Neural cell (in vitro differentiated cells): ENCODE measurements around the gene DNAJA1. TPM values are rescaled to one million over a fixed set of nuclear protein-coding genes. Genes with fewer than 3 reads are reported as not detected.

ENCODE experiments used
- H2AFZ ChIP-seq: fragments of 200-600, 300-800 bp; sonication (generic), shearing (Covaris generic); 2 replicates; pipeline ENCODE4 v1.6.0; 2014; ENCODE audit warnings: low read depth, mild to moderate bottlenecking, antibody characterized with exemption, low read length, moderate library complexity
- H3F3A ChIP-seq: fragments of 200-600 bp; shearing (Covaris generic); 2 replicates; pipeline ENCODE4 v1.6.1; 2016; ENCODE audit warnings: mild to moderate bottlenecking, moderate library complexity, mixed read lengths, antibody characterized with exemption, low read length; ENCODE audit not compliant: insufficient read depth, poor library complexity, severe bottlenecking
- H3K27ac ChIP-seq: fragments of 200-600, 300-800 bp; sonication (generic), shearing (Covaris generic); 2 replicates; pipeline ENCODE4 v1.5.1; 2014; ENCODE audit warnings: mild to moderate bottlenecking, low read length, moderate library complexity
- H3K27me3 ChIP-seq: fragments of 300-800, 200-600 bp; sonication (generic), shearing (Covaris generic); 2 replicates; pipeline ENCODE4 v1.6.0; 2014; ENCODE audit warnings: mild to moderate bottlenecking, low read depth, low read length, moderate library complexity; ENCODE audit not compliant: insufficient read depth
- H3K36me3 ChIP-seq: fragments of 300-800, 200-600 bp; sonication (generic), shearing (Covaris generic); 2 replicates; pipeline ENCODE4 v1.5.1; 2014; ENCODE audit warnings: mild to moderate bottlenecking, antibody characterized with exemption, low read length, moderate library complexity; ENCODE audit not compliant: insufficient read depth
- H3K4me2 ChIP-seq: fragments of 300-800, 200-600 bp; sonication (generic), shearing (Covaris generic); 2 replicates; pipeline ENCODE4 v1.6.0; 2014; ENCODE audit warnings: mild to moderate bottlenecking, low read length
- H3K4me3 ChIP-seq: fragments of 300-800, 200-600 bp; sonication (generic), shearing (Covaris generic); 2 replicates; pipeline ENCODE4 v1.5.1; 2014; ENCODE audit warnings: mild to moderate bottlenecking, low read length, moderate library complexity
- H3K79me2 ChIP-seq: fragments of 200-600 bp; shearing (Covaris generic); replicated peaks from 2 replicates; pipeline ENCODE4 v1.6.0; 2014; ENCODE audit warnings: mild to moderate bottlenecking, low read length, moderate library complexity; ENCODE audit not compliant: insufficient read depth
- H3K9ac ChIP-seq: fragments of 300-800, 200-600 bp; sonication (generic), shearing (Covaris generic); 2 replicates; pipeline ENCODE4 v1.6.1; 2016; ENCODE audit warnings: mild to moderate bottlenecking, low read length, mixed read lengths
- H3K9me2 ChIP-seq: fragments of 200-600 bp; shearing (Covaris generic); 2 replicates; pipeline ENCODE4 v1.6.1; 2016; ENCODE audit warnings: mild to moderate bottlenecking, low read length, mixed read lengths; ENCODE audit not compliant: insufficient read depth
- H3K9me3 ChIP-seq: fragments of 200-600, 300-800 bp; sonication (generic), shearing (Covaris generic); 2 replicates; pipeline ENCODE4 v1.6.1; 2016; ENCODE audit warnings: mild to moderate bottlenecking, mixed run types, low read length, moderate library complexity, mixed read lengths
- H4K20me1 ChIP-seq: fragments of 200-600 bp; shearing (Covaris generic); 2 replicates; pipeline ENCODE4 v1.6.1; 2016; ENCODE audit warnings: mild to moderate bottlenecking, mixed run types; ENCODE audit not compliant: insufficient read depth
- EP300 ChIP-seq: fragments of 450-650 bp; conservative IDR thresholded peaks from 2 replicates; pipeline ENCODE4 v1.6.1; 2014; ENCODE audit warnings: antibody characterized with exemption, mild to moderate bottlenecking, moderate library complexity; ENCODE audit not compliant: poor library complexity, severe bottlenecking
- EZH2 ChIP-seq: fragments of 200-600, 300-800 bp; shearing (Covaris generic), sonication (generic); IDR thresholded peaks from 2 replicates; pipeline ENCODE4 v1.6.1; 2014; ENCODE audit warnings: antibody characterized with exemption, low read length, borderline replicate concordance, mild to moderate bottlenecking; ENCODE audit not compliant: insufficient read depth, poor library complexity, severe bottlenecking
- MXI1 ChIP-seq: fragments of 450-650 bp; conservative IDR thresholded peaks from 2 replicates; pipeline ENCODE4 v1.6.1; 2014; ENCODE audit warnings: antibody characterized with exemption, mild to moderate bottlenecking; ENCODE audit not compliant: poor library complexity, severe bottlenecking
- POLR2AphosphoS5 ChIP-seq: IDR thresholded peaks from 2 replicates; pipeline ENCODE4 v1.6.1; 2012
- RAD21 ChIP-seq: fragments of 450-650 bp; conservative IDR thresholded peaks from 2 replicates; pipeline ENCODE4 v1.6.1; 2014; ENCODE audit warnings: antibody characterized with exemption, mild to moderate bottlenecking, moderate library complexity
- SMC3 ChIP-seq: fragments of 450-650 bp; conservative IDR thresholded peaks from 2 replicates; pipeline ENCODE4 v1.6.1; 2014; ENCODE audit warnings: antibody characterized with exemption, mild to moderate bottlenecking, moderate library complexity; ENCODE audit not compliant: poor library complexity
- TAF1 ChIP-seq: IDR thresholded peaks from 2 replicates; pipeline ENCODE4 v1.6.1; 2012; ENCODE audit warnings: low read depth
- polyA plus RNA-seq: library from polyadenylated mRNA; depleted of rRNA; stranded (reverse); fragments of >200 nt; gene quantifications from 2 replicates; pipeline ENCODE4 v1.2.3, GENCODE V29; 2014
- TF ChIP-seq, protein P1 (sequence below): fragments of 450-650 bp; IDR thresholded peaks from 2 replicates; pipeline ENCODE4 v1.5.1; 2014; ENCODE audit warnings: antibody characterized with exemption, mild to moderate bottlenecking, moderate library complexity; ENCODE audit not compliant: poor library complexity, severe bottlenecking
- TF ChIP-seq, protein P2 (sequence below): IDR thresholded peaks from 2 replicates; pipeline ENCODE4 v1.6.1; 2012; ENCODE audit warnings: borderline replicate concordance

DNAJA1 gene
- polyA plus RNA-seq, 1 donor from 2014 or later: 547 TPM

DNA sequence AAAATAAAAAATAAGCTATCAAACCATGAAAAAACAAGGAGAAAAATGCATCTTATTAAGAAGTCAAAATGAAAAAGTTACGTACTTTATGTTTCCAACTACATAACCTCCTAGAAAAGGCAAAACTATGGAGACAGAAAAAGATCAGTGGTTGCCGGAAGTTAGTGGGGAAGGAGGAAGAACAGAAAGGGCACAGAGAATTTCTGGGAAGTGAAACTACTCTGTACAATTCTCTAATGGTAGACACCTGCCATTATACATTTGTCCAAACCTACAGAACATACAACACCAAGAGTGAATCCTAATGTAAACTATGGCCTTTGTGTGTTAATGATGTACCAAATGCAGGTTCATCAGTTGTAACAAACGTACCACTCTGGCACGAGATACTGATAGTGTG lies 26.1 kb downstream of the DNAJA1 start:
- Histone ChIP-seq H3K4me2 (no peak overlapping the region), H3K27me3 (no peaks in the 10 kb centered on the region), H3K9ac (no peak overlapping the region), H3K79me2 (no peaks in the 10 kb centered on the region), H3K9me3 (no peaks in the 10 kb centered on the region), H3F3A (no peaks in the 10 kb centered on the region), H4K20me1 (no peaks in the 10 kb centered on the region), H3K9me2 (no peaks in the 10 kb centered on the region), H3K27ac (no peak overlapping the region), H3K4me3 (no peak overlapping the region), H2AFZ (no peak overlapping the region), H3K36me3 (peaks cover 13% of the 10 kb centered on the region)
- TF ChIP-seq MXI1 (no peak), SMC3 (no peak), EP300 (no peak), POLR2AphosphoS5 (no peak), EZH2 (no peak), RAD21 (no peak), TAF1 (no peak)
- TF ChIP-seq, protein P1, sequence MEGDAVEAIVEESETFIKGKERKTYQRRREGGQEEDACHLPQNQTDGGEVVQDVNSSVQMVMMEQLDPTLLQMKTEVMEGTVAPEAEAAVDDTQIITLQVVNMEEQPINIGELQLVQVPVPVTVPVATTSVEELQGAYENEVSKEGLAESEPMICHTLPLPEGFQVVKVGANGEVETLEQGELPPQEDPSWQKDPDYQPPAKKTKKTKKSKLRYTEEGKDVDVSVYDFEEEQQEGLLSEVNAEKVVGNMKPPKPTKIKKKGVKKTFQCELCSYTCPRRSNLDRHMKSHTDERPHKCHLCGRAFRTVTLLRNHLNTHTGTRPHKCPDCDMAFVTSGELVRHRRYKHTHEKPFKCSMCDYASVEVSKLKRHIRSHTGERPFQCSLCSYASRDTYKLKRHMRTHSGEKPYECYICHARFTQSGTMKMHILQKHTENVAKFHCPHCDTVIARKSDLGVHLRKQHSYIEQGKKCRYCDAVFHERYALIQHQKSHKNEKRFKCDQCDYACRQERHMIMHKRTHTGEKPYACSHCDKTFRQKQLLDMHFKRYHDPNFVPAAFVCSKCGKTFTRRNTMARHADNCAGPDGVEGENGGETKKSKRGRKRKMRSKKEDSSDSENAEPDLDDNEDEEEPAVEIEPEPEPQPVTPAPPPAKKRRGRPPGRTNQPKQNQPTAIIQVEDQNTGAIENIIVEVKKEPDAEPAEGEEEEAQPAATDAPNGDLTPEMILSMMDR: no peak
- TF ChIP-seq, protein P2, sequence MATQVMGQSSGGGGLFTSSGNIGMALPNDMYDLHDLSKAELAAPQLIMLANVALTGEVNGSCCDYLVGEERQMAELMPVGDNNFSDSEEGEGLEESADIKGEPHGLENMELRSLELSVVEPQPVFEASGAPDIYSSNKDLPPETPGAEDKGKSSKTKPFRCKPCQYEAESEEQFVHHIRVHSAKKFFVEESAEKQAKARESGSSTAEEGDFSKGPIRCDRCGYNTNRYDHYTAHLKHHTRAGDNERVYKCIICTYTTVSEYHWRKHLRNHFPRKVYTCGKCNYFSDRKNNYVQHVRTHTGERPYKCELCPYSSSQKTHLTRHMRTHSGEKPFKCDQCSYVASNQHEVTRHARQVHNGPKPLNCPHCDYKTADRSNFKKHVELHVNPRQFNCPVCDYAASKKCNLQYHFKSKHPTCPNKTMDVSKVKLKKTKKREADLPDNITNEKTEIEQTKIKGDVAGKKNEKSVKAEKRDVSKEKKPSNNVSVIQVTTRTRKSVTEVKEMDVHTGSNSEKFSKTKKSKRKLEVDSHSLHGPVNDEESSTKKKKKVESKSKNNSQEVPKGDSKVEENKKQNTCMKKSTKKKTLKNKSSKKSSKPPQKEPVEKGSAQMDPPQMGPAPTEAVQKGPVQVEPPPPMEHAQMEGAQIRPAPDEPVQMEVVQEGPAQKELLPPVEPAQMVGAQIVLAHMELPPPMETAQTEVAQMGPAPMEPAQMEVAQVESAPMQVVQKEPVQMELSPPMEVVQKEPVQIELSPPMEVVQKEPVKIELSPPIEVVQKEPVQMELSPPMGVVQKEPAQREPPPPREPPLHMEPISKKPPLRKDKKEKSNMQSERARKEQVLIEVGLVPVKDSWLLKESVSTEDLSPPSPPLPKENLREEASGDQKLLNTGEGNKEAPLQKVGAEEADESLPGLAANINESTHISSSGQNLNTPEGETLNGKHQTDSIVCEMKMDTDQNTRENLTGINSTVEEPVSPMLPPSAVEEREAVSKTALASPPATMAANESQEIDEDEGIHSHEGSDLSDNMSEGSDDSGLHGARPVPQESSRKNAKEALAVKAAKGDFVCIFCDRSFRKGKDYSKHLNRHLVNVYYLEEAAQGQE: no peak

DNA sequence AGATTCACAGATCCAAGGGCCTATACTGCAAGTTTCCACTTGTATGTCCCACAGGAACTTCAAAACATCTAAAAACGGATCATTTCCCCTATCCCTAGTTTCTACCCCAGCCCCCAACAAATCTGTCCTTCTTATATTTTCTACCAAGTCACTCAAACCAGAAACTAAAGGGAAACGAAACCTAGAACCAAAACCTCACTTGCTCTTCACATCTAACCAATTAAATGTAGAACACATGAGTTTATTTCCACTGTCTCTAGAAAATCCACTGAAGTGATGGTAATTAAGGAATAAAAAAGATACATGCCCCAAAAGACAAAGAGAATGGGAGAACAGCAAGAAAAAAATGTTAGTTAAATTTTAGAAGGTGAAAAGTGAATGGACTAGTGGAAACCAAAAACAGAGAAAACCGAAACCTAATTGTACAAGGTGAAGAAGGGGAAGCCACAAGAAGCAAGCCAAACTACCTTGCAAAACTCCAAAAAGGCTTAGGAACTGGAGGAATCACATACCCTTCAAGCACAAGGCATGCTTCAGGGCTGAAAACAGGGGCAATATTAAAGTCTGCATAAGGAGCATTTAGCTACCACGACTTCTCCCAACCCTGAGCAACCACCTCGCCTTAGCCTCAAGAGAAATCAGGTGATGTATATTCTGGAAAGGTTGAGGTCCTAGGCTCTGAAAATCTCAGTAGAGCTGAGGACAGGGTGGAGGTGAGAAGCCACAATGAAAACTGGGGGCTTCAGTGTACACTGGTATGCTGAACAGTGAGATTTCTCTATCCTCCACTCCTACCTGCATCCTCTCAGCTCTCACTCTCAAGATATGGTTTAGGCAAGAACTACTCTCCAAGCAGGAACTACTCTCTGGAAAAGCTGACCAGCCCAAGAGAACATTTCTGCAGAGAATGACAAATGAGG lies 40.3 kb downstream of the DNAJA1 start:
- Histone ChIP-seq H3K4me3 (no peak overlapping the region), H3K9me3 (no peaks in the 10 kb centered on the region), H3F3A (no peaks in the 10 kb centered on the region), H3K27ac (no peak overlapping the region), H2AFZ (no peak overlapping the region), H3K4me2 (no peak overlapping the region), H3K79me2 (no peaks in the 10 kb centered on the region), H4K20me1 (no peaks in the 10 kb centered on the region), H3K36me3 (peaks cover 8% of the 10 kb centered on the region), H3K27me3 (no peaks in the 10 kb centered on the region), H3K9ac (no peak overlapping the region), H3K9me2 (no peaks in the 10 kb centered on the region)
- TF ChIP-seq, protein P1: no peak
- TF ChIP-seq, protein P2: no peak
- TF ChIP-seq TAF1 (no peak), EZH2 (no peak), MXI1 (no peak), RAD21 (no peak), EP300 (no peak), SMC3 (no peak), POLR2AphosphoS5 (no peak)
